Measurements from ENCODE around the gene PDE10A. TPM values are rescaled to one million over a fixed set of nuclear protein-coding genes. Genes with fewer than 3 reads are reported as not detected.

Gene PDE10A
- total and polyA plus RNA-seq, 2 of the 13 experiments (the other 11 are each of a cell fraction or from before 2014, with no cell fraction given) = not detected

DNA sequence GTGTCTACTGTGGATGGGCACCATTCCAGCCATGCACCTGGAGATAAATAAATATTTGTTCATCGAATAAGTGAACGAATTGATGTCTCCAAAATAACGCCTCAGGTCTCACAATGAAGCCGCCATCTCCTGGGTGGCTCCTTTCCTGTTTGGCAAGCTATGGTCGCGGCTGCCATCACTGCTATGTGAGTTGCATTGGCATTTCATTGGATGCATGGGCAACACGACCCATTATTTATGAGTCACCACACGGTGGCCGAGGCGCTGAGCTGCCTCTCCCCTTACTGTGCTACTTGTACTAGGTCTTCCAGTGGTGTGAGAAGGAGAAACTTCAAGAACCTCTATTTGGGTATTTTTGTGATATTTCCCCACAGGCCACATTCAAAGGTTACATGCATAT lies 21.3 kb upstream of the PDE10A start:
- H3K4me3 ChIP-seq (replicated peaks in 1 of 3; ENCODE audit: insufficient read depth in 1 of 3, low read depth in 2 of 3, low read length in 3 of 3) = no peak overlapping the region
- no peaks in the 10 kb centered on the region for H3K4me1 ChIP-seq (ENCODE audit: insufficient read depth, low read length)
- no peaks in the 10 kb centered on the region for H4K20me1 ChIP-seq (ENCODE audit: insufficient read depth, low read length)
- peaks cover under 1 to 17% of the 10 kb centered on the region in 2 experiments; a peak in 3 of 5 replicates for H3K27me3 ChIP-seq (ENCODE audit: control insufficient read depth in 1 of 2, insufficient read depth in 2 of 2, low read length in 2 of 2)
- ChIA-PET POLR2A (no interaction called here), CTCF (ENCODE audit: low intra/inter-chr PET ratio, low total read pairs) (no interaction called here)
- in situ Hi-C loops (cut with HindIII; ENCODE audit: extremely low pct_ligation_motif_present, low pct_unique_long_range_greater_than_20kb) = no loop called here
- BruUV-seq (replicated peaks) = no TSS peak
- no peaks in the 10 kb centered on the region for H3K9me3 ChIP-seq (ENCODE audit: low read length)
- H3K36me3 ChIP-seq (replicated peaks in 1 of 2; ENCODE audit: control insufficient read depth in 1 of 2, insufficient read depth in 2 of 2, low read length in 2 of 2) = no peaks in the 10 kb centered on the region
- H2AFZ ChIP-seq (ENCODE audit: low read length) = no peak overlapping the region
- TF ChIP-seq, protein P1, sequence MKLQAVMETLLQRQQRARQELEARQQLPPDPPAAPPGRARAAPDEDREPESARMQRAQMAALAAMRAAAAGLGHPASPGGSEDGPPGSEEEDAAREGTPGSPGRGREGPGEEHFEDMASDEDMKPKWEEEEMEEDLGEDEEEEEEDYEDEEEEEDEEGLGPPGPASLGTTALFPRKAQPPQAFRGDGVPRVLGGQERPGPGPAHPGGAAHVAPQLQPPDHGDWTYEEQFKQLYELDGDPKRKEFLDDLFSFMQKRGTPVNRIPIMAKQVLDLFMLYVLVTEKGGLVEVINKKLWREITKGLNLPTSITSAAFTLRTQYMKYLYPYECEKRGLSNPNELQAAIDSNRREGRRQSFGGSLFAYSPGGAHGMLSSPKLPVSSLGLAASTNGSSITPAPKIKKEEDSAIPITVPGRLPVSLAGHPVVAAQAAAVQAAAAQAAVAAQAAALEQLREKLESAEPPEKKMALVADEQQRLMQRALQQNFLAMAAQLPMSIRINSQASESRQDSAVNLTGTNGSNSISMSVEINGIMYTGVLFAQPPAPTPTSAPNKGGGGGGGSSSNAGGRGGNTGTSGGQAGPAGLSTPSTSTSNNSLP (IDR thresholded peaks at IDR 0.05; ENCODE audit: low read depth, low read length) = no peak
- TF ChIP-seq SOX5 (CRISPR knock-in tag; IDR thresholded peaks at IDR 0.05; ENCODE audit: borderline replicate concordance) (no peak), ZFP90 (CRISPR knock-in tag; IDR thresholded peaks at IDR 0.05; ENCODE audit: borderline replicate concordance) (no peak), POLR2AphosphoS2 (IDR thresholded peaks at IDR 0.05; ENCODE audit: low read depth, low read length) (no peak), CCAR2 (optimal IDR thresholded peaks at IDR 0.05; ENCODE audit: low read depth, low read length) (no peak), ZNF598 (CRISPR knock-in tag; IDR thresholded peaks at IDR 0.05; ENCODE audit: borderline replicate concordance) (no peak), SP2 (CRISPR knock-in tag; IDR thresholded peaks at IDR 0.05) (no peak), CBX1 (IDR thresholded peaks at IDR 0.05; ENCODE audit: low read depth) (no peak), RBAK (CRISPR knock-in tag; IDR thresholded peaks at IDR 0.05) (no peak), MEIS2 (CRISPR knock-in tag; IDR thresholded peaks at IDR 0.05) (no peak), ZNF878 (CRISPR knock-in tag; IDR thresholded peaks at IDR 0.05) (no peak), CBX2 (IDR thresholded peaks at IDR 0.05; ENCODE audit: low read depth, low read length) (no peak), CBX2 (CRISPR knock-in tag; IDR thresholded peaks at IDR 0.05; ENCODE audit: low read depth) (no peak), NFKB2 (CRISPR knock-in tag; IDR thresholded peaks at IDR 0.05; ENCODE audit: borderline replicate concordance) (no peak), ERF (CRISPR knock-in tag; IDR thresholded peaks at IDR 0.05) (no peak), SMYD3 (CRISPR knock-in tag; IDR thresholded peaks at IDR 0.05) (no peak), ZNF546 (CRISPR knock-in tag; conservative IDR thresholded peaks at IDR 0.05) (no peak), CBFB (CRISPR knock-in tag; IDR thresholded peaks at IDR 0.05) (no peak), ATM (IDR thresholded peaks at IDR 0.05; ENCODE audit: borderline replicate concordance) (no peak)
- TF ChIP-seq, protein P2, sequence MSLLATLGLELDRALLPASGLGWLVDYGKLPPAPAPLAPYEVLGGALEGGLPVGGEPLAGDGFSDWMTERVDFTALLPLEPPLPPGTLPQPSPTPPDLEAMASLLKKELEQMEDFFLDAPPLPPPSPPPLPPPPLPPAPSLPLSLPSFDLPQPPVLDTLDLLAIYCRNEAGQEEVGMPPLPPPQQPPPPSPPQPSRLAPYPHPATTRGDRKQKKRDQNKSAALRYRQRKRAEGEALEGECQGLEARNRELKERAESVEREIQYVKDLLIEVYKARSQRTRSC (CRISPR knock-in tag; IDR thresholded peaks at IDR 0.05; ENCODE audit: low read depth) = no peak
- TF ChIP-seq, protein P3, sequence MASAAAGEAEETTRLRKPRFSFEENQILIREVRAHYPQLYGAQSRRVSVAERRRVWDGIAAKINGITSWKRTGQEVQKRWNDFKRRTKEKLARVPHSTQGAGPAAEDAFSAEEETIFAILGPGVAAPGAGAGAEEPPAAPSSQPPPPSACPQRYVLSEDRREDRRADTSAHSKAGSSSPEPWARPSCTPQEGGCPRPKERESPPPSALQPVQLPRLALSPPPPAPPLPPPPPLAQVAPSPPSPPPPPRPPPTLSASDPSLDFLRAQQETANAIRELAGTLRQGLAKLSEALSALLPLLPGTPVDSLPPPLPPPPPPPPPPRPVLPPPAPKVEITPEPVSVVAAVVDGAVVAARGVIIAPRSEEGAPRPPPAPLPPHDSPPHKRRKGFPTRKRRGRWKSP (CRISPR knock-in tag; IDR thresholded peaks at IDR 0.05) = no peak
- intact Hi-C loops (cut with micrococcal nuclease; ENCODE audit: unreplicated experiment) = no loop called here
- H3K4me2 ChIP-seq (ENCODE audit: low read depth, low read length) = no peak overlapping the region
- no peak for ATAC-seq
- no peak overlapping the region for H3K9ac ChIP-seq (ENCODE audit: insufficient read depth, low read depth, low read length)
- no peak for FAIRE-seq
- H3K27ac ChIP-seq (ENCODE audit: extremely low read length, insufficient read depth, low read length) = no peak overlapping the region
- no peaks in the 10 kb centered on the region for H3K79me2 ChIP-seq (ENCODE audit: insufficient read depth, low read length)
- no peak for DNase-seq (ENCODE audit: low spot score)
- WGBS (ENCODE audit: low lambda C conversion rate) = 21% methylated on average over 10 of the region's 10 CpGs

Data from HepG2 (cell line).